IMR-90 (cell line): ENCODE data around the gene RAPGEF5. TPM values are rescaled to one million over a fixed set of nuclear protein-coding genes. Genes with fewer than 3 reads are reported as not detected.

Experiments
- ATAC-seq: fragments of 200-7000 bp; cut with Tn5 transposase; 2 replicates; pipeline ENCODE4 v1.9.1; 2020; ENCODE audit warnings: low read depth, mild to moderate bottlenecking, moderate library complexity
- BruUV-seq: library from RNA; stranded (reverse); fragments of 400-500 nt; replicated peaks from 2 replicates; lab custom pipeline; 2021; lab: Mats Ljungman, UMichigan
- CTCF ChIA-PET: fragments of 300-600 bp; formaldehyde crosslinking; extraction: SDS; loops from one replicate; lab custom pipeline; 2021; ENCODE audit warnings: antibody characterized with exemption; lab: Yijun Ruan, JAX
- POLR2A ChIA-PET: fragments of 300-600 bp; sonication (Branson Sonifier 250); formaldehyde crosslinking; loops from one replicate; lab custom pipeline; 2022; ENCODE audit warnings: antibody characterized with exemption; ENCODE audit not compliant: unreplicated experiment; lab: Charles Lee
- DNase-seq: peaks from one replicate; pipeline ENCODE4 v3.0.0; 2013
- H2AFZ ChIP-seq: replicated peaks from 2 replicates; pipeline ENCODE3; 2013; ENCODE audit warnings: low read length, mild to moderate bottlenecking; ENCODE audit not compliant: poor library complexity
- H2AK5ac ChIP-seq: 2 replicates; pipeline ENCODE4 v1.6.1; 2013; ENCODE audit warnings: low read depth, low read length, inconsistent platforms
- H2AK9ac ChIP-seq: replicated peaks from 2 replicates; pipeline ENCODE3; 2013; ENCODE audit warnings: mild to moderate bottlenecking, low read depth, low read length, moderate library complexity; ENCODE audit not compliant: poor library complexity
- H2BK120ac ChIP-seq: 2 replicates; pipeline ENCODE4 v1.6.1; 2013; ENCODE audit warnings: low read depth, low read length, inconsistent platforms
- H2BK15ac ChIP-seq: 3 replicates; pipeline ENCODE4 v1.6.1; 2013; ENCODE audit warnings: low read depth, low read length, inconsistent platforms
- H2BK20ac ChIP-seq: 2 replicates; pipeline ENCODE4 v1.6.1; 2013; ENCODE audit warnings: low read depth, mild to moderate bottlenecking, inconsistent platforms, low read length, moderate library complexity
- H2BK5ac ChIP-seq: 2 replicates; pipeline ENCODE4 v1.6.1; 2013; ENCODE audit warnings: mild to moderate bottlenecking, low read depth, low read length, inconsistent platforms; ENCODE audit not compliant: poor library complexity, severe bottlenecking
- H3K14ac ChIP-seq: replicated peaks from 2 replicates; pipeline ENCODE4 v1.6.1; 2013; ENCODE audit warnings: low read depth, low read length, inconsistent platforms
- H3K18ac ChIP-seq: 2 replicates; pipeline ENCODE4 v1.6.1; 2013; ENCODE audit warnings: low read depth, low read length, control low read depth
- H3K23ac ChIP-seq: 2 replicates; pipeline ENCODE4 v1.6.1; 2013; ENCODE audit warnings: low read depth, low read length, inconsistent platforms
- H3K27ac ChIP-seq: 2 replicates; pipeline ENCODE4 v1.5.1; 2013; ENCODE audit warnings: mild to moderate bottlenecking, control low read depth, low read length; ENCODE audit not compliant: insufficient read depth
- H3K27me3 ChIP-seq: 2 replicates; pipeline ENCODE4 v1.6.1; 2013; ENCODE audit warnings: low read length; ENCODE audit not compliant: control insufficient read depth, insufficient read depth
- H3K36me3 ChIP-seq: 2 replicates; pipeline ENCODE4 v1.6.1; 2013; ENCODE audit warnings: low read length, mixed read lengths; ENCODE audit not compliant: control insufficient read depth, insufficient read depth
- H3K4ac ChIP-seq: 2 replicates; pipeline ENCODE4 v1.6.1; 2013; ENCODE audit warnings: low read depth, low read length, inconsistent platforms
- H3K4me1 ChIP-seq: 2 replicates; pipeline ENCODE4 v1.6.1; 2013; ENCODE audit warnings: low read length, mixed read lengths; ENCODE audit not compliant: control insufficient read depth, insufficient read depth
- H3K4me2 ChIP-seq: 2 replicates; pipeline ENCODE4 v1.6.1; 2013; ENCODE audit warnings: low read depth, mild to moderate bottlenecking, control low read depth, low read length, moderate library complexity
- H3K4me3 ChIP-seq: 2 replicates; pipeline ENCODE4 v1.5.1; 2013; ENCODE audit warnings: low read depth, mild to moderate bottlenecking, control low read depth, low read length, moderate library complexity; ENCODE audit not compliant: insufficient read depth
- H3K56ac ChIP-seq: 2 replicates; pipeline ENCODE4 v1.6.1; 2013; ENCODE audit warnings: low read length, inconsistent platforms; ENCODE audit not compliant: insufficient read depth; ENCODE audit errors: extremely low read depth
- H3K79me1 ChIP-seq, 2 experiments: 2 replicates each; pipeline ENCODE4 v1.6.1; 2013; ENCODE audit warnings: low read length in 2 of 2, inconsistent platforms in 1 of 2, low read depth in 1 of 2
- H3K9ac ChIP-seq: 2 replicates; pipeline ENCODE4 v1.6.1; 2013; ENCODE audit warnings: low read depth, low read length, control low read depth
- H3K9me1 ChIP-seq: 2 replicates; pipeline ENCODE4 v1.6.1; 2013; ENCODE audit warnings: low read length, inconsistent platforms; ENCODE audit not compliant: insufficient read depth
- H3K9me3 ChIP-seq: 2 replicates; pipeline ENCODE4 v1.6.1; 2013; ENCODE audit warnings: low read length; ENCODE audit not compliant: control insufficient read depth, insufficient read depth
- H4K20me1 ChIP-seq: 2 replicates; pipeline ENCODE4 v1.6.1; 2013; ENCODE audit warnings: low read length, inconsistent platforms; ENCODE audit not compliant: insufficient read depth
- H4K5ac ChIP-seq: 2 replicates; pipeline ENCODE4 v1.6.1; 2013; ENCODE audit warnings: mild to moderate bottlenecking, low read depth, low read length, control low read depth
- H4K8ac ChIP-seq, 2 experiments: 2 replicates each; pipeline ENCODE4 v1.6.1; 2013; ENCODE audit warnings: low read depth in 2 of 2, low read length in 2 of 2, control low read depth in 1 of 2, inconsistent platforms in 1 of 2
- H4K91ac ChIP-seq: 2 replicates; pipeline ENCODE4 v1.6.1; 2013; ENCODE audit warnings: low read depth, low read length, inconsistent platforms; ENCODE audit not compliant: insufficient read depth
- CHD1 ChIP-seq: IDR thresholded peaks from 2 replicates; pipeline ENCODE4 v1.6.1; 2012; ENCODE audit warnings: low read depth, low read length, improper control_type of control experiment
- MAZ ChIP-seq: IDR thresholded peaks from 2 replicates; pipeline ENCODE4 v1.6.1; 2012; ENCODE audit warnings: low read depth, mild to moderate bottlenecking, low read length, improper control_type of control experiment, moderate library complexity, borderline replicate concordance
- MXI1 ChIP-seq: IDR thresholded peaks from 2 replicates; pipeline ENCODE4 v1.6.1; 2012; ENCODE audit warnings: low read depth, mild to moderate bottlenecking, low read length, moderate library complexity, borderline replicate concordance
- POLR2A ChIP-seq: IDR thresholded peaks from 2 replicates; pipeline ENCODE4 v1.6.1; 2012; ENCODE audit warnings: mild to moderate bottlenecking, low read depth, low read length
- RFX5 ChIP-seq: IDR thresholded peaks from 2 replicates; pipeline ENCODE4 v1.8.0; 2012; ENCODE audit warnings: low read depth, mild to moderate bottlenecking, low read length, moderate library complexity
- WGBS, 2 experiments: methylation state at CpG; one replicate each; pipeline versions ENCODE4 v1.1.5 to v1.1.7; 2013; ENCODE audit warnings: missing lambda C conversion rate in 2 of 2; ENCODE audit not compliant: insufficient read length in 1 of 2; ENCODE audit errors: extremely low coverage in 2 of 2; 5-methylcytosine and 5-hydroxymethylcytosine counted together
- dilution Hi-C: fragments of 300-500 bp; cut with HindIII; formaldehyde crosslinking; loops from one replicate; pipeline ENCODE4 v1.14.3; 2018; ENCODE audit warnings: low sequenced_read_pairs; ENCODE audit not compliant: unreplicated experiment
- in situ Hi-C: fragments of 300-500 bp; cut with MboI; formaldehyde crosslinking; loops from 3 replicates; pipeline ENCODE4 v1.14.3; 2019; ENCODE audit warnings: low sequenced_read_pairs, inconsistent platforms, mixed read lengths
- intact Hi-C: fragments of 100-400 bp; cut with micrococcal nuclease; formaldehyde crosslinking; loops from 2 replicates; pipeline ENCODE4 v1.10.0; 2022
- polyA plus RNA-seq, 3 experiments: library from polyadenylated mRNA; depleted of rRNA; stranded (reverse); fragments of >200 nt; gene quantifications; 2 replicates each; pipeline ENCODE4 v1.2.3, GENCODE V29; 2012; ENCODE audit warnings: low replicate concordance in 1 of 3
- total RNA-seq: library from RNA; depleted of rRNA; stranded (reverse); fragments of >200 nt; gene quantifications from 2 replicates; pipeline ENCODE4 v1.2.3, GENCODE V29; 2012
- TF ChIP-seq, protein P1 (sequence below): fragments of 150-350 bp; IDR thresholded peaks from 2 replicates; pipeline ENCODE4 v1.6.1; 2017; ENCODE audit warnings: mild to moderate bottlenecking, antibody characterized with exemption, low read length, low read depth
- TF ChIP-seq, protein P2 (sequence below): conservative IDR thresholded peaks from 2 replicates; pipeline ENCODE4 v1.5.1; 2012; ENCODE audit warnings: mild to moderate bottlenecking, low read depth, low read length, improper control_type of control experiment

RAPGEF5 gene
- total and polyA plus RNA-seq, 2 of the 4 experiments (the other 2 are of a cell fraction), result 0.05 to 0.18 TPM

DNA sequence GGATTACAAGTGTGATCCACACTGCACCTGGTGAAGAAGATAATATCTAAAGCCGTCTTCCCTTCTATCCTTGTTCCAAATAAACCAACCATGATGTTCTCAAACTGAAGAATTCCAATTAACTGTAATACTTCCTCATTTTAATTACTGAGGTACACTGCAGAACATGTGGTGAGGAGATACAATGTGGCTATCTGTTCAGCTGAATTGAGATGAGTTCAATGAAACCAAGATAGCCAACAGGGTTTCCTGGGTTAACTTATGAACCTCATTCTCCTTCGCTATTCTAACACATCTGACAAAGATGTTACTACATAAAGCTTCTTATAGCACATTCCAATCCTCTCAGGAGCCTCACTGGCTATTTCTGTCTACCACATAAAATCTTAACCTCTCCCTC lies 75.5 kb downstream of the RAPGEF5 start:
- 44% methylated on average over 1 of the region's 2 CpGs; no CpG with 5 or more reads in 1 of the 2 experiments for WGBS, 2 experiments
- H2BK5ac ChIP-seq, result no peak overlapping the region
- H4K20me1 ChIP-seq, result no peaks in the 10 kb centered on the region
- TF ChIP-seq CHD1, result no peak
- TF ChIP-seq MXI1, result no peak
- TF ChIP-seq, protein P1, sequence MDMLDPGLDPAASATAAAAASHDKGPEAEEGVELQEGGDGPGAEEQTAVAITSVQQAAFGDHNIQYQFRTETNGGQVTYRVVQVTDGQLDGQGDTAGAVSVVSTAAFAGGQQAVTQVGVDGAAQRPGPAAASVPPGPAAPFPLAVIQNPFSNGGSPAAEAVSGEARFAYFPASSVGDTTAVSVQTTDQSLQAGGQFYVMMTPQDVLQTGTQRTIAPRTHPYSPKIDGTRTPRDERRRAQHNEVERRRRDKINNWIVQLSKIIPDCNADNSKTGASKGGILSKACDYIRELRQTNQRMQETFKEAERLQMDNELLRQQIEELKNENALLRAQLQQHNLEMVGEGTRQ, result no peak
- TF ChIP-seq MAZ, result no peak
- TF ChIP-seq POLR2A, result no peak
- TF ChIP-seq, protein P2, sequence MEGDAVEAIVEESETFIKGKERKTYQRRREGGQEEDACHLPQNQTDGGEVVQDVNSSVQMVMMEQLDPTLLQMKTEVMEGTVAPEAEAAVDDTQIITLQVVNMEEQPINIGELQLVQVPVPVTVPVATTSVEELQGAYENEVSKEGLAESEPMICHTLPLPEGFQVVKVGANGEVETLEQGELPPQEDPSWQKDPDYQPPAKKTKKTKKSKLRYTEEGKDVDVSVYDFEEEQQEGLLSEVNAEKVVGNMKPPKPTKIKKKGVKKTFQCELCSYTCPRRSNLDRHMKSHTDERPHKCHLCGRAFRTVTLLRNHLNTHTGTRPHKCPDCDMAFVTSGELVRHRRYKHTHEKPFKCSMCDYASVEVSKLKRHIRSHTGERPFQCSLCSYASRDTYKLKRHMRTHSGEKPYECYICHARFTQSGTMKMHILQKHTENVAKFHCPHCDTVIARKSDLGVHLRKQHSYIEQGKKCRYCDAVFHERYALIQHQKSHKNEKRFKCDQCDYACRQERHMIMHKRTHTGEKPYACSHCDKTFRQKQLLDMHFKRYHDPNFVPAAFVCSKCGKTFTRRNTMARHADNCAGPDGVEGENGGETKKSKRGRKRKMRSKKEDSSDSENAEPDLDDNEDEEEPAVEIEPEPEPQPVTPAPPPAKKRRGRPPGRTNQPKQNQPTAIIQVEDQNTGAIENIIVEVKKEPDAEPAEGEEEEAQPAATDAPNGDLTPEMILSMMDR, result no peak
- no peak for TF ChIP-seq RFX5
- H3K27ac ChIP-seq, result no peak overlapping the region
- no peak overlapping the region for H2AK5ac ChIP-seq
- H3K79me1 ChIP-seq, result no peaks in the 10 kb centered on the region
- ATAC-seq (no peak), DNase-seq (no peak)
- H3K4ac ChIP-seq, result no peak overlapping the region
- no peaks in the 10 kb centered on the region for H3K4me1 ChIP-seq
- intact Hi-C loops (no loop called here), in situ Hi-C loops (no loop called here), dilution Hi-C loops (no loop called here)
- no peak overlapping the region for H2BK15ac ChIP-seq
- no peak overlapping the region for H2AFZ ChIP-seq
- H3K4me2 ChIP-seq, result no peak overlapping the region
- no peak overlapping the region for H3K56ac ChIP-seq
- no peak overlapping the region for H3K4me3 ChIP-seq
- CTCF ChIA-PET, result no interaction called here
- no peaks in the 10 kb centered on the region for H3K9me3 ChIP-seq
- H3K14ac ChIP-seq, result no peak overlapping the region
- H4K91ac ChIP-seq, result no peak overlapping the region
- H4K5ac ChIP-seq, result no peak overlapping the region
- no peak overlapping the region for H2BK120ac ChIP-seq
- H3K23ac ChIP-seq, result no peak overlapping the region
- no peaks in the 10 kb centered on the region for H3K36me3 ChIP-seq
- H3K9ac ChIP-seq, result no peak overlapping the region
- no peak overlapping the region for H2AK9ac ChIP-seq
- H3K18ac ChIP-seq, result no peak overlapping the region
- POLR2A ChIA-PET, result no interaction called here
- H2BK20ac ChIP-seq, result no peak overlapping the region
- BruUV-seq, result no TSS peak
- no peaks in the 10 kb centered on the region for H3K9me1 ChIP-seq
- peaks cover 2% of the 10 kb centered on the region; the same call in 1 of the 2 replicates for H3K27me3 ChIP-seq
- no peak overlapping the region for H4K8ac ChIP-seq
